ENCODE results near the gene ERGIC1.

DNA sequence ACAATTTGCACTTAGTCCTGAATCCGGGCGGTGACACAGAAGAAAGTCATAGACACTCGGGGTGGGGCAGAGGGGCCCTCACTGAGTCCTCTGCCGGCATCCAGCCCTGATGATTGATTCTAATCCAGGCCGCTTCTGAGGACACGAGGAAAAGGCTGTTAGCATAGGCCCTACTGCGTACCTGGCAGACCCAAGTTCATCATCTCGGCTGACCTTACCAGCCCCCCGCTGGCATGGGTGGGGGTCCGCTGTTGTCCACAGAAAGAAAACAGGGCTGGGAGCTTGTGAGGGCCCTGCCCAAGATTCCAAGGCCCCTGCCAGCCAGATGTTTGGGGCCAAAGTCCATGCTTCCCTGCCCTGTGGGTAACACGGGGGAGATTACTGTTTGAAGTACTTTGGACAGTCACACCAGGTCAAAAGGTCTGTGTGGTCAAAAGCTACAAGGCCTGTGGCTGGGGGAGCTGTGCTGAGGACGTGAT lies 24.5 kb downstream of the ERGIC1 start:
- TF ChIP-seq, protein P1, sequence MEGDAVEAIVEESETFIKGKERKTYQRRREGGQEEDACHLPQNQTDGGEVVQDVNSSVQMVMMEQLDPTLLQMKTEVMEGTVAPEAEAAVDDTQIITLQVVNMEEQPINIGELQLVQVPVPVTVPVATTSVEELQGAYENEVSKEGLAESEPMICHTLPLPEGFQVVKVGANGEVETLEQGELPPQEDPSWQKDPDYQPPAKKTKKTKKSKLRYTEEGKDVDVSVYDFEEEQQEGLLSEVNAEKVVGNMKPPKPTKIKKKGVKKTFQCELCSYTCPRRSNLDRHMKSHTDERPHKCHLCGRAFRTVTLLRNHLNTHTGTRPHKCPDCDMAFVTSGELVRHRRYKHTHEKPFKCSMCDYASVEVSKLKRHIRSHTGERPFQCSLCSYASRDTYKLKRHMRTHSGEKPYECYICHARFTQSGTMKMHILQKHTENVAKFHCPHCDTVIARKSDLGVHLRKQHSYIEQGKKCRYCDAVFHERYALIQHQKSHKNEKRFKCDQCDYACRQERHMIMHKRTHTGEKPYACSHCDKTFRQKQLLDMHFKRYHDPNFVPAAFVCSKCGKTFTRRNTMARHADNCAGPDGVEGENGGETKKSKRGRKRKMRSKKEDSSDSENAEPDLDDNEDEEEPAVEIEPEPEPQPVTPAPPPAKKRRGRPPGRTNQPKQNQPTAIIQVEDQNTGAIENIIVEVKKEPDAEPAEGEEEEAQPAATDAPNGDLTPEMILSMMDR (IDR thresholded peaks at IDR 0.05), result no peak
- TF ChIP-seq POLR2AphosphoS5 (IDR thresholded peaks at IDR 0.05), result no peak
- TF ChIP-seq POLR2A (IDR thresholded peaks at IDR 0.05), result no peak

All from prostate gland (tissue), 2 donors.